Loucy (cell line): Measurements from ENCODE around the gene GRB10.

Experiments used
- EZH2phosphoT487 ChIP-seq: fragments of 200-600 bp; IDR thresholded peaks from 2 replicates; pipeline ENCODE4 v1.6.1; 2018; ENCODE audit warnings: antibody characterized with exemption, mild to moderate bottlenecking, moderate library complexity, borderline replicate concordance
- TF ChIP-seq, protein P1 (sequence below): fragments of 200-600 bp; sonication (generic); conservative IDR thresholded peaks from 2 replicates; pipeline ENCODE4 v1.5.1; 2014; ENCODE audit warnings: mild to moderate bottlenecking, antibody characterized with exemption, low read length

DNA sequence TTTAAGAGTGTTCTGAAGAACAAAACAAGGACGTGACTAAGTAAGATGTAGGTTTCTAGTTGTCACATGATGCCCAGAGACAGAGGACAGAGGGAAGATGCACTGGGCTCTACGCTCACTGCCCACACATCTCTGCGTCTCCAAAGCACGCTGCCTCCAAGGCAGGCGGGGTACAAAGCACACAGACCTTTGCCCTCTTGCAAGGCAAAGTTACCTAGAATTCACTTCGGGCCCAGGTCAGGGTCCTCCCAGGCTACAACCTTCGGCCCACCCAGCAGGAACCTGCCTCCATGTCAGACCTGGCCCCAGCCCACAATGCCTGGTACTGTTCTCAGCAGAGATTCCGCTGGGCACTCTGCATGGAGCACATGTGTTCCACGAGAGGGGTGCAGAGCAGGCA, 26.5 kb downstream of the GRB10 start:
- TF ChIP-seq, protein P1, sequence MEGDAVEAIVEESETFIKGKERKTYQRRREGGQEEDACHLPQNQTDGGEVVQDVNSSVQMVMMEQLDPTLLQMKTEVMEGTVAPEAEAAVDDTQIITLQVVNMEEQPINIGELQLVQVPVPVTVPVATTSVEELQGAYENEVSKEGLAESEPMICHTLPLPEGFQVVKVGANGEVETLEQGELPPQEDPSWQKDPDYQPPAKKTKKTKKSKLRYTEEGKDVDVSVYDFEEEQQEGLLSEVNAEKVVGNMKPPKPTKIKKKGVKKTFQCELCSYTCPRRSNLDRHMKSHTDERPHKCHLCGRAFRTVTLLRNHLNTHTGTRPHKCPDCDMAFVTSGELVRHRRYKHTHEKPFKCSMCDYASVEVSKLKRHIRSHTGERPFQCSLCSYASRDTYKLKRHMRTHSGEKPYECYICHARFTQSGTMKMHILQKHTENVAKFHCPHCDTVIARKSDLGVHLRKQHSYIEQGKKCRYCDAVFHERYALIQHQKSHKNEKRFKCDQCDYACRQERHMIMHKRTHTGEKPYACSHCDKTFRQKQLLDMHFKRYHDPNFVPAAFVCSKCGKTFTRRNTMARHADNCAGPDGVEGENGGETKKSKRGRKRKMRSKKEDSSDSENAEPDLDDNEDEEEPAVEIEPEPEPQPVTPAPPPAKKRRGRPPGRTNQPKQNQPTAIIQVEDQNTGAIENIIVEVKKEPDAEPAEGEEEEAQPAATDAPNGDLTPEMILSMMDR, result no peak
- no peak for TF ChIP-seq EZH2phosphoT487
